ENCODE measurements around the gene CAD.

DNA sequence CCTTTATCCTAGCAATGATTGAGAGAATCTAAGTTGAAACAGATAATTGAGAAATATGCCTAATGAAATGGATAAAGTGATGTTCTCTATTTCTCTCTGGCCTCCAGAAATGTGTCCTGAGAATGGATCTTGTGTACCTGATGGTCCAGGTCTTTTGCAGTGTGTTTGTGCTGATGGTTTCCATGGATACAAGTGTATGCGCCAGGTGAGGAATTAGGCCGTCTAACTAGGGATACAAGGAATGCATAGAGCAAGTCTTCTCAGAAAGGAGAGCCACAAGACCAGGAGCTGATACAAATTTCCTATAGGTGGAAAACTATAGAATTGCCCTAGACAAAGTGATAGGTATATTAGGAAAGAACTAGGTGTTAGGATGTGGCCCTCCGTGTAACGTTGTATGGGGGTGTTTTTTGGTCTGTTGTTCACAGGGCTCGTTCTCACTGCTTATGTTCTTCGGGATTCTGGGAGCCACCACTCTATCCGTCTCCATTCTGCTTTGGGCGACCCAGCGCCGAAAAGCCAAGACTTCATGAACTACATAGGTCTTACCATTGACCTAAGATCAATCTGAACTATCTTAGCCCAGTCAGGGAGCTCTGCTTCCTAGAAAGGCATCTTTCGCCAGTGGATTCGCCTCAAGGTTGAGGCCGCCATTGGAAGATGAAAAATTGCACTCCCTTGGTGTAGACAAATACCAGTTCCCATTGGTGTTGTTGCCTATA lies 592 bp upstream of the CAD start:
- TF ChIP-seq, protein P1, sequence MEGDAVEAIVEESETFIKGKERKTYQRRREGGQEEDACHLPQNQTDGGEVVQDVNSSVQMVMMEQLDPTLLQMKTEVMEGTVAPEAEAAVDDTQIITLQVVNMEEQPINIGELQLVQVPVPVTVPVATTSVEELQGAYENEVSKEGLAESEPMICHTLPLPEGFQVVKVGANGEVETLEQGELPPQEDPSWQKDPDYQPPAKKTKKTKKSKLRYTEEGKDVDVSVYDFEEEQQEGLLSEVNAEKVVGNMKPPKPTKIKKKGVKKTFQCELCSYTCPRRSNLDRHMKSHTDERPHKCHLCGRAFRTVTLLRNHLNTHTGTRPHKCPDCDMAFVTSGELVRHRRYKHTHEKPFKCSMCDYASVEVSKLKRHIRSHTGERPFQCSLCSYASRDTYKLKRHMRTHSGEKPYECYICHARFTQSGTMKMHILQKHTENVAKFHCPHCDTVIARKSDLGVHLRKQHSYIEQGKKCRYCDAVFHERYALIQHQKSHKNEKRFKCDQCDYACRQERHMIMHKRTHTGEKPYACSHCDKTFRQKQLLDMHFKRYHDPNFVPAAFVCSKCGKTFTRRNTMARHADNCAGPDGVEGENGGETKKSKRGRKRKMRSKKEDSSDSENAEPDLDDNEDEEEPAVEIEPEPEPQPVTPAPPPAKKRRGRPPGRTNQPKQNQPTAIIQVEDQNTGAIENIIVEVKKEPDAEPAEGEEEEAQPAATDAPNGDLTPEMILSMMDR (conservative IDR thresholded peaks at IDR 0.05), result no peak
- TF ChIP-seq EZH2 (IDR thresholded peaks at IDR 0.05; ENCODE audit: low read depth), result no peak
